22Rv1 (cell line): ENCODE data around the gene TCN2.

Experiments used
- CTCF ChIP-seq: fragments of 450-650 bp; IDR thresholded peaks from 2 replicates; pipeline ENCODE4 v1.5.1; 2017; ENCODE audit warnings: mild to moderate bottlenecking
- ZFX ChIP-seq: fragments of 450-650 bp; IDR thresholded peaks from 2 replicates; pipeline ENCODE4 v1.6.1; 2017; ENCODE audit warnings: antibody characterized with exemption, borderline replicate concordance

GRCh38 chr22:30640839-30641430 is 34.0 kb downstream of the TCN2 start:
- TF ChIP-seq CTCF (no peak), ZFX (no peak)
